ENCODE data around the gene TXNL4A.

The TXNL4A gene

DNA sequence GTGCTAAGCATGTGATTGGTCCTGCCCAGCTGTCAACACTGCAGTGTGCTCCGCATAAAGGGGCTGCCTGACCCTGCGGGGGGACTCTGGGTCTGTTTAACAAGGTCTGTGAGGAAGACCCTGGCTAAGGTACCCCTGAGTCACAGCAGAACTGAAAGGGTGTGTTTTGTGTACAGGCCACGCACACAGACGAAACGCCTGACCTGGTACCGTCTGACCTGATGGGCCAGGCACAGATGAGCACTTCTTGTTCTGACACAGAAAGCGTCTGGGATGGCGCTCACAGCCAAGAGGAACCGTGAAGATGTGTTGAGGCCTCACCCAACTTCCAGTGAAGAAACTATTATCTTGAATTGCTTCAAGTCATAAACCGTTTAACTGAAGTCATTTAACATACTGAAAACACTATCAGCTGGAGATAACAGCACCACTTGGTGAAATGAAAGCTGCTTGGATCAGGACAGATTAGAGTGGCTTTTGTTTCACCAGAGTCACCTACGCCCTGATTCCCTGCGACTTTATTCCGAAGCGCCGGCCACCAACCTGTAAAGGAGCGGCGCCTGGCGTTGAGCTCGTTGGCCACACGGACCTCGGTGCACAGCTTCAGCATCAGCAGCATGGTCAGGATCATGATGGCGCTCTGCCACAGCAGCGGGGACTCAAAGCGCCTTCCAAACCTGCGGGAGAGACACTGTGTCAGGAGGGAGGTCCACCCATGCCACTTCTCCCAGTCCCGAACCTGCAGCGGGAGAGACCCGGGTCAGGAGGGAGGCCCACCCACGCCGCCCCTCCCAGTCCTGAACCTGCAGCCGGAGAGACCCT is 45.4 kb downstream of the TXNL4A start:
- Histone ChIP-seq H3K27ac (replicated peaks) (no peak overlapping the region; the same call in 1 of the 2 replicates), H3K27me3 (ENCODE audit: insufficient read depth, poor library complexity, severe bottlenecking) (no peaks in the 10 kb centered on the region), H3K4me3 (replicated peaks; ENCODE audit: insufficient read depth, low read length) (no peak overlapping the region)
- no peak for DNase-seq (ENCODE audit: low read depth in 1 of 2, low spot score in 1 of 2)
- TF ChIP-seq POLR2AphosphoS5 (IDR thresholded peaks at IDR 0.05; ENCODE audit: low read depth) (no peak), GABPA (IDR thresholded peaks at IDR 0.05; ENCODE audit: low read depth) (no peak), SPI1 (IDR thresholded peaks at IDR 0.05; ENCODE audit: borderline replicate concordance, low read depth) (no peak)
- TF ChIP-seq, protein P1, sequence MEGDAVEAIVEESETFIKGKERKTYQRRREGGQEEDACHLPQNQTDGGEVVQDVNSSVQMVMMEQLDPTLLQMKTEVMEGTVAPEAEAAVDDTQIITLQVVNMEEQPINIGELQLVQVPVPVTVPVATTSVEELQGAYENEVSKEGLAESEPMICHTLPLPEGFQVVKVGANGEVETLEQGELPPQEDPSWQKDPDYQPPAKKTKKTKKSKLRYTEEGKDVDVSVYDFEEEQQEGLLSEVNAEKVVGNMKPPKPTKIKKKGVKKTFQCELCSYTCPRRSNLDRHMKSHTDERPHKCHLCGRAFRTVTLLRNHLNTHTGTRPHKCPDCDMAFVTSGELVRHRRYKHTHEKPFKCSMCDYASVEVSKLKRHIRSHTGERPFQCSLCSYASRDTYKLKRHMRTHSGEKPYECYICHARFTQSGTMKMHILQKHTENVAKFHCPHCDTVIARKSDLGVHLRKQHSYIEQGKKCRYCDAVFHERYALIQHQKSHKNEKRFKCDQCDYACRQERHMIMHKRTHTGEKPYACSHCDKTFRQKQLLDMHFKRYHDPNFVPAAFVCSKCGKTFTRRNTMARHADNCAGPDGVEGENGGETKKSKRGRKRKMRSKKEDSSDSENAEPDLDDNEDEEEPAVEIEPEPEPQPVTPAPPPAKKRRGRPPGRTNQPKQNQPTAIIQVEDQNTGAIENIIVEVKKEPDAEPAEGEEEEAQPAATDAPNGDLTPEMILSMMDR (IDR thresholded peaks at IDR 0.05; ENCODE audit: insufficient read depth, low read length) = no peak
- TF ChIP-seq, protein P2, sequence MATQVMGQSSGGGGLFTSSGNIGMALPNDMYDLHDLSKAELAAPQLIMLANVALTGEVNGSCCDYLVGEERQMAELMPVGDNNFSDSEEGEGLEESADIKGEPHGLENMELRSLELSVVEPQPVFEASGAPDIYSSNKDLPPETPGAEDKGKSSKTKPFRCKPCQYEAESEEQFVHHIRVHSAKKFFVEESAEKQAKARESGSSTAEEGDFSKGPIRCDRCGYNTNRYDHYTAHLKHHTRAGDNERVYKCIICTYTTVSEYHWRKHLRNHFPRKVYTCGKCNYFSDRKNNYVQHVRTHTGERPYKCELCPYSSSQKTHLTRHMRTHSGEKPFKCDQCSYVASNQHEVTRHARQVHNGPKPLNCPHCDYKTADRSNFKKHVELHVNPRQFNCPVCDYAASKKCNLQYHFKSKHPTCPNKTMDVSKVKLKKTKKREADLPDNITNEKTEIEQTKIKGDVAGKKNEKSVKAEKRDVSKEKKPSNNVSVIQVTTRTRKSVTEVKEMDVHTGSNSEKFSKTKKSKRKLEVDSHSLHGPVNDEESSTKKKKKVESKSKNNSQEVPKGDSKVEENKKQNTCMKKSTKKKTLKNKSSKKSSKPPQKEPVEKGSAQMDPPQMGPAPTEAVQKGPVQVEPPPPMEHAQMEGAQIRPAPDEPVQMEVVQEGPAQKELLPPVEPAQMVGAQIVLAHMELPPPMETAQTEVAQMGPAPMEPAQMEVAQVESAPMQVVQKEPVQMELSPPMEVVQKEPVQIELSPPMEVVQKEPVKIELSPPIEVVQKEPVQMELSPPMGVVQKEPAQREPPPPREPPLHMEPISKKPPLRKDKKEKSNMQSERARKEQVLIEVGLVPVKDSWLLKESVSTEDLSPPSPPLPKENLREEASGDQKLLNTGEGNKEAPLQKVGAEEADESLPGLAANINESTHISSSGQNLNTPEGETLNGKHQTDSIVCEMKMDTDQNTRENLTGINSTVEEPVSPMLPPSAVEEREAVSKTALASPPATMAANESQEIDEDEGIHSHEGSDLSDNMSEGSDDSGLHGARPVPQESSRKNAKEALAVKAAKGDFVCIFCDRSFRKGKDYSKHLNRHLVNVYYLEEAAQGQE (IDR thresholded peaks at IDR 0.05; ENCODE audit: insufficient replicate concordance, low read depth) = no peak

DNA sequence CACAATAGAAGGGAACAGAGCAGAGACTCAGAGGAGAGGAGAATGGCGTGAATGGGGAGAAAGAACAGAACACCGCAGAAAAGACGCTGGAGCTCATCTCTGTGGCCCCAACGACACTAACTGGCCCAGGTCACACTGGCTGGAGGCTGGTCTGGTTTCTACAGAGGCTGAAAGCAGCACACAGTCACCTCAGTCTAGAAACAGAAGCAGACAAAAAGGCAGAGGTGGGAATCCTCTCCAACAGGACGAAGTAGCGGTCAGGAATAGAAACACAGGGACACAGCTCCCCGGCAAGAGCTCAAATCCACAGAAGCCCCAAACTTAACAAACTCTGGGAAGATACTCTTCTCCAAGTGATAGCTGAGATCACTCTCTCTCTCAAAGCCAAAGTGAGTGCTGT is 46.2 kb downstream of the TXNL4A start:
- no peak for DNase-seq (ENCODE audit: low read depth in 1 of 2, low spot score in 1 of 2)
- H3K27me3 ChIP-seq (ENCODE audit: insufficient read depth, poor library complexity, severe bottlenecking) = no peaks in the 10 kb centered on the region
- TF ChIP-seq POLR2AphosphoS5 (IDR thresholded peaks at IDR 0.05; ENCODE audit: low read depth) (no peak), GABPA (IDR thresholded peaks at IDR 0.05; ENCODE audit: low read depth) (no peak), SPI1 (IDR thresholded peaks at IDR 0.05; ENCODE audit: borderline replicate concordance, low read depth) (no peak)
- TF ChIP-seq, protein P2 (IDR thresholded peaks at IDR 0.05; ENCODE audit: insufficient replicate concordance, low read depth) = no peak
- TF ChIP-seq, protein P1 (IDR thresholded peaks at IDR 0.05; ENCODE audit: insufficient read depth, low read length) = no peak
- no peak overlapping the region for H3K4me3 ChIP-seq (replicated peaks; ENCODE audit: insufficient read depth, low read length)
- H3K27ac ChIP-seq (replicated peaks) = no peak overlapping the region

DNA sequence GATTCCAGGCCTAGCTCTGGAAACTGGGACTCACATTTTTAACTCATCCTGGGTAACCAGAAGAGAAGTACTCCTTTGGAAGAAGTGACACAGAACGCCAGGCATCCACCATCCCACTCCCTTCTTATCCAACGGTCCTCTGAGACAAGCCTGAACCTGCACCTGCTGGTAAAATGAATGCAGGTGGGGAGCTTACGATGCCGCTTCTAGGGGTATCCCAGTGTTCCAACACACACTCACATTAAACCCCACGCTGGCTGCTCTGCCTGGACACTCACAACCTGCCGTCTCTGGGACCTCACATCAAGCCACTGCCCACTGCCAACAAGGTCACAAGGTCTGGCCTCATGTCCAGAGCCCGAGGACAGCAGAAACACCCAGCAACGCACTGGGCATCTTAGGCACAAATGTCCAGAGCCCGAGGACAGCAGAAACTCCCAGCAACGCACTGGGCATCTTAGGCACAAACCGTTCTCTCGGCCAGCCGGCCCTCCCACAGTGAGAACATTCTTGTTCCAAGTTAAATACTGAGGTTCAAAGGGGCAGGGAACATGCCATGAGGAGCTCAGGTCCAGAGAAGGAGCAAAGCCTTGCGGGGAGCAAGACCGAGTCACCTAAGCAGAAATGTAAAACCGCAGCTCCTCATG is 46.8 kb downstream of the TXNL4A start:
- Histone ChIP-seq H3K27ac (replicated peaks) (no peak overlapping the region), H3K4me3 (replicated peaks; ENCODE audit: insufficient read depth, low read length) (no peak overlapping the region), H3K27me3 (ENCODE audit: insufficient read depth, poor library complexity, severe bottlenecking) (no peaks in the 10 kb centered on the region)
- TF ChIP-seq SPI1 (IDR thresholded peaks at IDR 0.05; ENCODE audit: borderline replicate concordance, low read depth) (no peak), GABPA (IDR thresholded peaks at IDR 0.05; ENCODE audit: low read depth) (no peak), POLR2AphosphoS5 (IDR thresholded peaks at IDR 0.05; ENCODE audit: low read depth) (no peak)
- TF ChIP-seq, protein P2 (IDR thresholded peaks at IDR 0.05; ENCODE audit: insufficient replicate concordance, low read depth) = no peak
- TF ChIP-seq, protein P1 (IDR thresholded peaks at IDR 0.05; ENCODE audit: insufficient read depth, low read length) = no peak
- no peak for DNase-seq (ENCODE audit: low read depth in 1 of 2, low spot score in 1 of 2)

Data from HL-60 (cell line).